GM12864 (cell line): ENCODE results near the gene ROR1.

Experiments
- DNase-seq: peaks from one replicate; pipeline ENCODE4 v3.0.0-alpha.2; 2011; ENCODE audit warnings: low read depth
- H3K4me3 ChIP-seq: 2 replicates; pipeline ENCODE4 v1.5.1; 2011; ENCODE audit warnings: mild to moderate bottlenecking, low read depth, low read length, control low read depth
- TF ChIP-seq, protein P1 (sequence below): IDR thresholded peaks from 2 replicates; pipeline ENCODE4 v1.5.1; 2011; ENCODE audit warnings: low read depth, mild to moderate bottlenecking, moderate library complexity, low read length, control low read depth, inconsistent platforms; ENCODE audit errors: missing control alignments

Gene ROR1

DNA sequence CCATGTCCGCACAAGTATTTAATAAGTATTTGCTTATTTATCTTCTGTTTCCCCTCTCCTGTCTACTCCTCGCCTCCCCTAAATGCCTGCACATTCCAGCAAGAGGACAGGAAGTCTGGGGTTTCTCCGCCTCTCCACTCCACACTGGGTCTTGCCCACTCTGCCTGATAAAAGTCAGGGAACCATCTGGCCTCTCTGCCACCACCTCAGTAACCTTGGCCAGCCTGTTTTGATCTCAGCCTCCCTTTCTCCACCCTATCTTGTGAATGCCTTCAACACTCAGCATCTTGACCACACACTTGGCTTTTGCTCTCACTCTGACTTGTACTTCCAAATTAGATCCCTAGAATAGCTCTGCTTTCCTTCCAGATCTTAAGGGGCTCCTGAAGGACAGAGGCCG lies 264.3 kb downstream of the ROR1 start:
- TF ChIP-seq, protein P1, sequence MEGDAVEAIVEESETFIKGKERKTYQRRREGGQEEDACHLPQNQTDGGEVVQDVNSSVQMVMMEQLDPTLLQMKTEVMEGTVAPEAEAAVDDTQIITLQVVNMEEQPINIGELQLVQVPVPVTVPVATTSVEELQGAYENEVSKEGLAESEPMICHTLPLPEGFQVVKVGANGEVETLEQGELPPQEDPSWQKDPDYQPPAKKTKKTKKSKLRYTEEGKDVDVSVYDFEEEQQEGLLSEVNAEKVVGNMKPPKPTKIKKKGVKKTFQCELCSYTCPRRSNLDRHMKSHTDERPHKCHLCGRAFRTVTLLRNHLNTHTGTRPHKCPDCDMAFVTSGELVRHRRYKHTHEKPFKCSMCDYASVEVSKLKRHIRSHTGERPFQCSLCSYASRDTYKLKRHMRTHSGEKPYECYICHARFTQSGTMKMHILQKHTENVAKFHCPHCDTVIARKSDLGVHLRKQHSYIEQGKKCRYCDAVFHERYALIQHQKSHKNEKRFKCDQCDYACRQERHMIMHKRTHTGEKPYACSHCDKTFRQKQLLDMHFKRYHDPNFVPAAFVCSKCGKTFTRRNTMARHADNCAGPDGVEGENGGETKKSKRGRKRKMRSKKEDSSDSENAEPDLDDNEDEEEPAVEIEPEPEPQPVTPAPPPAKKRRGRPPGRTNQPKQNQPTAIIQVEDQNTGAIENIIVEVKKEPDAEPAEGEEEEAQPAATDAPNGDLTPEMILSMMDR: no peak
- no peak overlapping the region for H3K4me3 ChIP-seq
- no peak for DNase-seq

DNA sequence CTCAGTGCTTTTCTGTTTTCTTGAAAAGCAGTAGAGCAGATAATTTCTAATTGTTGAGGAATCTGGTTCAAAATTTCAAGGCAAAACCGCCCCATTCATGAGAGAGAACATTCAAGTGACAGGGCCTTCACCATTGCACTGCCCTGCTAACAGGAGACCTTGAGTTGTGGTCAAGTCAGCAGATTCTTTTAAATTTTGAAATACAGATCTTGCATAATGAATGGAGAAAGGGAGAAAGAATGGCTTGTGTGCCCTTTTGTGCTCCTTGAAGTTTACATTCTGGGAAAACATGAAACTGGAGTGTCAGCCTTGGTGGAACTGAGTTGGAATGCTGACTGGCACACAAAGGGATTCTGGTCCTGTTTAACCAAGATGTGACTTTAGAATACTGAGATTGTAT lies 265.1 kb downstream of the ROR1 start:
- DNase-seq: no peak
- no peak overlapping the region for H3K4me3 ChIP-seq
- TF ChIP-seq, protein P1: no peak

DNA sequence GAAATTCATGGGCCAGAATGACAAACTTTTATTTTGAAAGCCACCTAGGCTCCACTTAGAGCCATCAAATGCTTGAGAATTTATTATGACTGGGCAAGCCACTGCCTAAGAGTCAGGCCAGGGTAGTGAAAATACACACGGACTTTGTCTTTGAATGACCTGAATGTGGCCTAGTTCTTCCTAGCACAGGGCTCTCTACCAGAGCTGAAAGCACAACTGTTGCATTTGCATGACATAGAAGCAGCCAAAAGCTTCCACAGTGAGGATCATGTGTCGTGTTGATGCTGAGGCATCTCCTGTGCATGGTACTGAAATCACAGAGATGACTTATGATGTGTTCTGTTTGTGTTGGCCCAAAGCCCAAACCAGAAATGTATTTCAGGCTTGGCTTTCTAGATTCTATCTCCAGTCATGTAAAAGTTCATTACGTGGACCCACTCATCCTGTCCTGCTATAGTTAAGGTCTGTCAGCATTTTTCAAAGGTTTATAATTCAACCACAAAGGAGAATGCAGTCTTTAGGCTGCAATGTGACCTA lies 265.6 kb downstream of the ROR1 start:
- no peak overlapping the region for H3K4me3 ChIP-seq
- TF ChIP-seq, protein P1: no peak
- DNase-seq: no peak

DNA sequence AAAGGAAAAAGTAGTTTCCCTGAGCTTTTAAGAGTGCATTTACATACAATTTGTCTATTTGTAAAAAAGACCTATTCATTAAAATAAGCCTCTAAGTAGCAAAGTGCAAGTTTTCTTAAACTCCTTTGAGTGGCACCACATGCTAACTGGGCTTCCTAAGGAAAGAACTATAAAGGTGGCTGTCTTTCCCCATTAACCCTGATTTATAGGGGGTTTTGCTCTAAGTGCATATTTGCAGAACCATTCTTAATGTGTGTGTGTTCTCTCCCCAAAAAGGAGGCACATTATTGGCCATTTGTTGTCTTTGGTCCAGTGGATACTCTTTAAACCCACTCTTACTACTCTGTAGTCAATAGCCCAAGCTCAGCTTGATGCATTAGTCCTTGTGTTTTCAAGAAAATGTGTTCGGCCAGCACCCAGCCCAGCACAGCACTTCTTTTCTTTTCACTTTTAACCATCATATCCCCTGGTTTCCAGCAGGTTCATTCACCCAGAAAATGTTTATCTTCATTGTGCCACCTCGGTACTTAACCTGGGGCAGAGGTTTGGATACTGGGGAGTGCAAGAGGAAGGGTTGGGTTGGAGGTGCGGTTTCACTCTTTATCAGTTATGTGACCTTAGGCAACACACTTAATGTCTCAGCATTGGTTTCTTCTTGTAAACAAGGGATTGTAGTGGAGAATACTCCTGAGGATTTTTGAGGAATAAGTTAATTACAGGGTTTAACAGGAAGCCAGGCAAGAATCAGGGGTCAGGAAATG lies 267.7 kb downstream of the ROR1 start:
- TF ChIP-seq, protein P1: no peak
- DNase-seq: no peak
- no peak overlapping the region for H3K4me3 ChIP-seq

DNA sequence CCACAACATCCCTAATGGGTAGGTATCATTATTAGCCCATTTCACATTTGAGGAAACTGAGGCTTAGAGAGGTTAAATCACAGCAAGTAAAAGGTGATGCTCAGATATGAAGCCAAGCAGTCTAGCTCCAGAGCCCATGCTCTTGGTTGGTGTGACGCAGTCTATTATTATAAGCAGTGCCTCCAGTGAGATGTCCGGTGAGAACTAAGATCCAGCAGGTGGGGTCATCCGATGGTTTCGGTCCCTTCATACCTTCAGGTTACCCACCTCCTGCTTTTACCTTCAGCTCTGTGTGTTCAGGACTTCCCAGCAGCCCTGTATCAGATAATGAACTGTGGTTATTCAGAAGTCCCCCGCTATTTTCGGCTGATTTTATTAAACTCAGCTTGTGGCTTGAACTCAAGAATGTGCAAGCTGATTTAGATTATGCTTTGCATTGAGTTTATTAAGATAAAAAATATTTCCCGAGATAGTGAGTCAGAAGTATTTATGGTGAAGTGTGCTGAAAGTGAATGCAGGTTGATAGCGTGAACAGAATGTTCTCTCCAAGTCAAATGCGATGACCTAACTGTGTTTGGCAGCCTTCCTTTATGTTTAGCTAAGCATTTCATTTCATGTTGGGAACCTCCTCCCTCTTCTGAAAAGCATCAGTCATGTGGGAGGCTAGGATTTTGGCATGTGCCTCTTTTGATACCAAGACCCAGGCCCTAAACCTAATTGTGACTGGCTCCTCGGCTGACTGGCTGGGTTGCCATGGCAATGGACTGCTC lies 268.7 kb downstream of the ROR1 start:
- TF ChIP-seq, protein P1: no peak
- no peak for DNase-seq
- no peak overlapping the region for H3K4me3 ChIP-seq

DNA sequence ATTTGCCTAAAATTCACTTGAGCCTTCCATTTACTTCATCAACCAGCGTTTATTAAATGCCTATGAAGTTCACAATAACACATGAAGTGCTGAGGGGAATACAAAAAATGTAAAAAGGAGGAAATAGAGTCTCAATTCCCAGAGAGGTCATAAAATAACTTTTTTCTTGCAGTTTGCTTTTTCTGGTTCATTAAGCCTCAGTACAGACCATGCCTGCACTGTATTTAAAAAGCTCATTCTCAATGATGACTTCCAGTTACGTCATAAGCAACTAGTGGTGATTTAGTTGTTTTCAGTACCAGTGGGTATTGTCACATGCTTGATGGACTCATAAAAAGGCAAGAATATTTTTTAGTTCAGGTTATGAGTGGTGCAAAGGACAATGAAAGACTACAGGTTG lies 269.5 kb downstream of the ROR1 start:
- no peak overlapping the region for H3K4me3 ChIP-seq
- TF ChIP-seq, protein P1: no peak
- no peak for DNase-seq

DNA sequence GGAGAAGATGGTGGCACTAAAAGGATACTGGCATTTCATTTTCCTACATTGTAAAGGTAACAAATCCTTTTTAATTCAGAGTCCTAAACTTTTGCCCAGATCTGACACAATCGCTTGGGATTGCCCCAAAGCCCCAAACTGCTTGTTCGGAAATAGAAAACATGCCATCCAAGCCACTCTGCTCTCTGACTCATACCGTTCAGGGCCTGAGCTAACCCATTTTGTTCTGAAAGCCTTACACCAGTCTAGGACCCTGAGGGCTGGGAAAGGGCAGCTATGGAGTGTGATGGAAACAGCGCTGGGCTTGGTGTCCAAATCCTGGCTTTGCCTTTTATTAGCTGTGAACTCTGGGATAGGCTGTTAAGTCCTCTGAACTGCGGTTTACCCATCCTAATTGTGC lies 270.2 kb downstream of the ROR1 start:
- no peak overlapping the region for H3K4me3 ChIP-seq
- DNase-seq: no peak

More for the DNA sequence above, 270.2 kb downstream of the ROR1 start:
- TF ChIP-seq, protein P1: no peak
